Limb (tissue), 2 donors: ENCODE measurements around the gene RPL29.

Experiments used
- DNase-seq, 2 donors: peaks; one replicate each; pipeline ENCODE4 v3.0.0-alpha.2; 2016; ENCODE audit errors: extremely low spot score in 2 of 2

The RPL29 gene

DNA sequence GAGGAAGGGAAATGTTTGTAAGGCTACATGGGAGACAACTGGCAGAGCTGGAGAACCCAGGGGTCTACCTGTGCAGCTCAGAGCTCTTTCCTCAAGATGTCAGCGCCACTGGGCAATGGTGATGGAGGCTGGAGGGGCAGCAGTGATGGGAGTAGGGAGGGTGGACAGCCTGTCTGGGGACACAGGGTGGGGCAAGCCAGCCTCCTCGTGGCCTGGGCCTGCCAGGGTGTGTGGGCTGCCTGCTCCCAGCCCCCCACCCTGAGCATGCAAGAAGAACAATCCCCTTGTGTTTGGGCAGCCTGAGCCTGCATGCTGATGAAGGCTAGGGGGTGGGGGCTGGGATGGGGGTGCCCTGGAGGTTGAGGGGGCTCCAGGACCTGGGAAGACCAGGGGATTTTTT, 29.7 kb downstream of the RPL29 start:
- DNase-seq = no peak

DNA sequence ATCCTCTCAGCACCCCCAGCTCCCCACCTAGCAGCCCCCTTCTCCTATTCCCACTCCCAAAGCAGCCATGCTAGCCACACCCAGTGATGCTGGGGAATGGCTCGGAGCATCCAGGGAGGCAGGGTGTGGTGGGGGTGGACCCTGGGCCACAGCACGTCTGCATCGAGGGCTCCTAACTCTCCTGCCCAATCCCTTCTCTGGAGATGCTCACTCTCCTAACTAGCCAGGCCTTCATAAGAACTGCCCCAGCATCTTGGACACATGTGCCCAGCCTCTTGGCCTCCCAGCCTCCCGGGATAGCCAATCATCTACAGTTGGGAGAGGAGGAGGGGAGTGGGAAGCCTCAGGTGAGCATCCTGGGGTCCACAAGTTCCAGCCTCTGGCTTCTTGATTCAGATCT, 31.2 kb downstream of the RPL29 start:
- no peak for DNase-seq

DNA sequence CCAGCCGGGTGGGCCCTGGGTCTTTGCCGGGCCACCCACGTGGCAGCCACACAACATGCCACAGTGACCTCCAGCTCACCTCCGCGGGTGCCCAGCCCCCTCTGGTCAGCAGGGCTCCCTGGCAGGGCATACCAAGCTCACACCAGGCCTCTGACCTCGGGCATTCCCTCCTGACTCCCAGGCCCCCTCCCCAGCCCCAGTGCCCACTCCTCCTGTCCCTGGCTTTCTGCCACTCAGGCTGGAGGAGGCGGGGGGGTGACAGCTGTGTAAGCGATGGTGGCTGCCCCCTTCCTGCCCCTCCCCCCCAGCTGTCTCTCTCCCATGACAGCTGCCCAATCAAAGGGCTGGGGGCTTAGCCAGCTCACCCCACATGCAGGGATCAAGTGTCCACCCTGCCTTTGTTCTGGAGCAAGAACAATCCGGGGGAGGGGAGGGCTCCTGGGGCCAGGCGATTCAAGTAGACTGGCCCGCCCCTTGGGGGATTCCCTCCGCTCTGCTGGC, 31.7 kb downstream of the RPL29 start:
- DNase-seq = peak; percentile 27 to 78

DNA sequence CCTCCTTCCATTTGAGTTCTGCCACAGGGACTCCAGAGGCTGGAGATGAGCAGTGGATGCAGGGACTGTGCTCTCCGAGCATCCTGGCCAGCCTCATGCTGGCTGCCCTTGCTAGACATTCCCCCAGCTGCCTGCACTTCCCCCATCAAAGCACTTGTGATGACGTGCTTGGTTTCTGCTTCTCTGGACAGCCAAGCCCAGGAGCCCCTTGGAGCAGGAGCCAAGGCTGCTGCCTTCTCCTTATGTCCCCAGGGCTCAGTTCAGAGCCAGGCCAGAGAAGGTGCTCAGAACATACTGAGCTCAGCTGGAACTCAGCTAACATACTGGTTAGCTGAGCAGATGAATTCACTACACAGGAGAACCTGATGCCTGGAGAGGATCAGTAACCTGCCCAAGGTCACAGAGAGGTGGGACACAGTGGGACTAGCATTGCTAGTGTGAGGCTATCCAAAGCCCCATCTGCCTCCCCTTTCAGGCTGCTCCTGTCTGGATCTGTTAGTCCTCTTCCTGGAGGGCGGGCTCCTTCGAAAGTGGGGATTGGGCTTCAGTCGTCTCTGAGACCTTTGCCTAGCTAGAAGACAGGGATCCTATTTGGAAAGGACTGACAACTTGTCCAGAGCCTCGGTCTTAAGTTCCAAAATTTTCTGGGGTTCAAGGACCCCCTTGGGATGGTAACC, 32.7 kb downstream of the RPL29 start:
- DNase-seq = peak in 1 of 2 donors; percentile 12

DNA sequence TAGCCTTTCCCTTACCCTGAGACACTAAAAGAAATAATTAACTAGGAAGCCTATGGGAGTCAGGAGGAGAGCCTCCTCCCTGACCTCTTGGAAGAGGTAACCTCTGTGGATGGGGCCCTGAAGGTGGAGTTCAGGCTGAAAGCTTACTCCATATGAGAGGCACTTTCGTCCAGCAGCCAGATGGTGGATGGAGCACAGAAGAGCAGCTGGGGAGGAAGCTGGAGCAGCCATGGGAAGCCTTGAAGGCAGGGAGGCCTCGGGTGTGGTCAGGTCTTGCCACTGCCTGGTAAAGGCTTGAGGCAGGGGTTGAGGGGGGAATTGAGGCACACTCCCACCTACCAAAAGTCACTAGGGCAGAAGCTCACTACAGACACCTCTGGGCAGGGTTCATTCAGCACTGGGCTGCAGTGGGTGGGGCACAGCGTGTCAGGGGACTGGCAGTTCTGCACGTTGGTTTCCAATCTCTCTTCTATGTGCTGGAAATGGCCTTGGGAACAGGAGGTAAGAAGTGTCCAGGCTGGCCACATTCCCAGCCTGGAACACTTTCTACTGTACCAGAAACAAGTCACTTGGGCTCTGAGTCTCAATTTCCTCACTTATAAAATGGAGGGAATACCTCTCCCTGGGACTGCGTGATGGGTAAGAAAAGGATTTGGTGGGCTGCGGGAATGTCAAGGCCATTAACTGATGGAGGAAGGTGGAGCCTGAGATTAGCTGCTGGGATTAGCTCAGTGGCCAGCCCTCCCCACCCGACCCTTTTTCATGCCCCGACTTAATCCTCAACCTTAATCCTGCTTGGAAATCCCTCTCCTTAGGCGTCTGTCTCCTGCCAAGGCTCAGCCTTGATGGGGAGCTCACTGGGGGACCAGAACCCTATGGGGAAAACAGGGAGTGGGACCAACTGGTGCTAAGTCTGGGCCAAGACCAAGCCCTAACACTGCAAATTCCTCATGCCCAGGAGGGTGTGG, 33.8 kb downstream of the RPL29 start:
- DNase-seq = no peak

DNA sequence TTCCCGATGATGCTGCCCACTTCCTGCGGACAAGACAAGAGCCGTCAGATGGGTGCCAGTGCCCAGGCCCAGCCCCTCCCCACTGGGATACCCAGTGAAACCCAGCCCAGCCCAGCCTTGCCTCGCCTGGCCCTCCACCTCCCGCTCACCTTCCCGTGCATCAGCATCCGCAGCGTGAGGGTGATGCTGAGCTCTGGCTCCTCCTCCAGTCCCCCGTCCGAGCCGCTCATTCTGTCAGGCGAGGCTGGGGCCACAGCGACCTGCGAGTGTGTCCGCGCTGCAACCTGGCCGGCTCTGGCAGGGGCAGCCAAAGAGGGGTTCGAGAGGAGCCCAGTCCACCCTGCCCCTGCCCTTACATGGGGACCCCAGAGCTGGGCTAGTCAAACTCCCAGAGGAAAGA, 34.7 kb downstream of the RPL29 start:
- no peak for DNase-seq

DNA sequence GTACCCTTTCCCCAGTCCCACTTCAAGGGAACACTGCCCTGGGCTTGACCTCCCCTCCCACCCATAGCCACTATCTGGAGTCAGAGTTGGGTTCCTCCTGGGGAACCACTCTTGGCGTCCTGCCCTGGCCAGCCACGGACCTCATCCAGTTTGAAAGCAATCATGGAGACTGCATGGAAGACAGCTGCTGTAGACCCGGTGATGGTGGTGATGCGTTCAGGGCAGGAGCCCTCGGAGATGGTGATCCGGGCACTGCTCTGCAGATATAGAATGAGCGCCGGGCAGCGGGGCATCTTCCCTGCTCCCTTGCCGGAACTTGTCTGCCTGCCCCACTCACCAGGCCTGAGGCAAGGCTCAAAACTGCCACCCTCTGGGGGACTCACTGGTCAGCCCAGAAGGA, 35.3 kb downstream of the RPL29 start:
- DNase-seq = no peak

DNA sequence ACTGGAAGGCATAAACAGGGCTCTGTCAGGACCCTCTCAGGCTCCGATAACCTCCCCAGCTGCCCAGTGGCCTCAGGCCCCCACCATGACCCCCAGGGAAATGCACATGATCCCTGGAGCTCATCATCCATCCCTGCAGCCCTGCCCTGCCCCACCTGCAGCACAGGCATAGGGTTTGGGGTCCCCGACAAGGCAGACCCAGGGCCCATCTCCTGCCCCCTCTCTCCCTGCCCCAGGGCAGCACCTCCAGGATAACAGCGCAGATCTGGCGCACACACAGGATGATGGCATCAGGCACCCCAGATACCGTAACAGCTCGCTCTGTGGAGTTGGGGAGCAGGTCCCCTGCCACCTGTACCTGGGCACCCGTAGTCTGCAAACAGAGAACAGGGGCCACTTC, 36.0 kb downstream of the RPL29 start:
- DNase-seq = no peak

DNA sequence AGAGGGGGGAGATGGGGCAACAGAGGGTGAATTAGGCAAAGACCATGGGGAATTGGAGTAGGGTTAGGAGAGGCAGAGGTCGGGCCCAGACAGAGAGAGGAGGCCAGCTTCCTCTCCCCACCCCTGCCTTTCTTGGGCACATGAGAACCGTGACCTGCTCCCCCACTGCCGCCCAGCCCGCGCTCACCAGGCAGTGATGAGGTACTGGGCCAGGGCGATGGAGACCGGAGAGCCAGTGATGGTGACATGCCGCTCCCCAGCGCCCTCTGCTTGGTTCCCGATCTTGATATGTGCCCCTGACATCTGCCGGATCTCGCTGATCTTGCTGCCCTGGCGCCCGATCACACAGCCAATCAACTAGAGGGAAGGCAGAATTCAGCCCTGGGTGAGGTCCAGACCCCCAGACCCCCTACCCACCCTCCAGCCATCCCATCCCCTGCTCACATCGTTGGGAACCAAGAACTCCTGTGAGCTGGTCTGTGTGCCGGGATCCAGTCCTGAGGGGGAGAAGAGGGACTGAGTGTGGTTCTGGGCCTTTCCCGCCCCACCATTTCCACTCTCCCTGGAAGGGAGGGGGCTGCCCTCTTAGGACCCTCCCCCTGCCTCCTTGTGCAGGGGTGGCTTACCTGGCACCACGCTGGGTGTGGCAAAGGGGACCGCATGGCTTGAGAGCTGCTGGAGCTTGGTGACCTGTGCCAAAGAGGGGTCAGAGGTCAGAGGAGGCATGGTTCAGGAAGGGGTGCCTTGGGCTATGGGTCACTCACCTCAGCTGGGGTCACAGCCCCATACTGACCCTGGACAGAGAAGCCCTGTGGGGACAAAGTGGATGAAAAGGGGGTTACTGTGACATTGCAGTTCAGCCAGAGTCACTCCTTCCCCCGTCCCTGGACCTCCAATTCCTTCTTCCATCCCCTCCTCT, 36.8 kb downstream of the RPL29 start:
- DNase-seq = no peak

DNA sequence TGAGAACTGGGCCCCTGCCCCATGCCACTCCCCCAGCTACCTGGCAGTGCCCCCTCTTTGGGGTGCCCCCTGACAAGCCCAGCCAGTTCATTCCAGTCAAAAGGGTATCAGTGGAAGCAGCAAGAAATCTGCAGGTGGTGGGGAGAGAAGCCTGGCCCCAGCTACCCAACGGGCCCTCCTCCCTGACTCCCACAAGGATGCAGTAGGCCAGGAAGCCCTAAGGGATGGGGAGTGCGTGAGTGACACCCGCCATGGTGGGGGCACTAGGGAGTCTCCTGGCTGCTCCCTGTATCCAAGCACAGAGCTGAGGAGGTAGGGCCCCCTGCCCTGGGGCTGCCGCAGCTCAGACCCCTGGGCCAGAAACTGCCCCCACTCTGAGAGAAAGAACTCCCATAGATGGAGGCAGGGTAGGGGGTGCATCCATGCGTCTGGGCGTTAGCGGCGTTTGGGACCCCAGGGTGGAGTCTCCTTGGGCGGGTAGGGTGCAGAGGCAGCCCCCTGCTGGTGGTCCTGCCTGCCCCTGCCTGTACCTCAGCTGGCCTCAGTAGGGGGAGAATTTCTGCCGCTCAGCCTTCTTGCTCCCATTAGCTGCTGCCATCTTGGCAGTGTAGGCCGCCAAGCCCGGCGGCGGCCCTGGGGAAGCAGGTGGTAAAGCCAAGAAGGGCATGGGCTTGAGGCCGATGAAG, 38.0 kb downstream of the RPL29 start:
- no peak for DNase-seq

DNA sequence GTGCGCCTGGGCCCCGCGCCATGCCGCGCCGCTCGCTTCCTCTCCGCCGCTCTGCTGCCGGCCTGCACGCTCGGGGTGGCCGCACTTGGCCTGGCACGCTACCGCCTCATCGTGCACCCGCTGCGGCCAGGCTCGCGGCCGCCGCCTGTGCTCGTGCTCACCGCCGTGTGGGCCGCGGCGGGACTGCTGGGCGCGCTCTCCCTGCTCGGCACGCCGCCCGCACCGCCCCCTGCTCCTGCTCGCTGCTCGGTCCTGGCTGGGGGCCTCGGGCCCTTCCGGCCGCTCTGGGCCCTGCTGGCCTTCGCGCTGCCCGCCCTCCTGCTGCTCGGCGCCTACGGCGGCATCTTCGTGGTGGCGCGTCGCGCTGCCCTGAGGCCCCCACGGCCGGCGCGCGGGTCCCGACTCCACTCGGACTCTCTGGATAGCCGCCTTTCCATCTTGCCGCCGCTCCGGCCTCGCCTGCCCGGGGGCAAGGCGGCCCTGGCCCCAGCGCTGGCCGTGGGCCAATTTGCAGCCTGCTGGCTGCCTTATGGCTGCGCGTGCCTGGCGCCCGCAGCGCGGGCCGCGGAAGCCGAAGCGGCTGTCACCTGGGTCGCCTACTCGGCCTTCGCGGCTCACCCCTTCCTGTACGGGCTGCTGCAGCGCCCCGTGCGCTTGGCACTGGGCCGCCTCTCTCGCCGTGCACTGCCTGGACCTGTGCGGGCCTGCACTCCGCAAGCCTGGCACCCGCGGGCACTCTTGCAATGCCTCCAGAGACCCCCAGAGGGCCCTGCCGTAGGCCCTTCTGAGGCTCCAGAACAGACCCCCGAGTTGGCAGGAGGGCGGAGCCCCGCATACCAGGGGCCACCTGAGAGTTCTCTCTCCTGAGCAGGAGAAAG, 39.6 kb downstream of the RPL29 start:
- DNase-seq = peak; percentile 21 to 68

DNA sequence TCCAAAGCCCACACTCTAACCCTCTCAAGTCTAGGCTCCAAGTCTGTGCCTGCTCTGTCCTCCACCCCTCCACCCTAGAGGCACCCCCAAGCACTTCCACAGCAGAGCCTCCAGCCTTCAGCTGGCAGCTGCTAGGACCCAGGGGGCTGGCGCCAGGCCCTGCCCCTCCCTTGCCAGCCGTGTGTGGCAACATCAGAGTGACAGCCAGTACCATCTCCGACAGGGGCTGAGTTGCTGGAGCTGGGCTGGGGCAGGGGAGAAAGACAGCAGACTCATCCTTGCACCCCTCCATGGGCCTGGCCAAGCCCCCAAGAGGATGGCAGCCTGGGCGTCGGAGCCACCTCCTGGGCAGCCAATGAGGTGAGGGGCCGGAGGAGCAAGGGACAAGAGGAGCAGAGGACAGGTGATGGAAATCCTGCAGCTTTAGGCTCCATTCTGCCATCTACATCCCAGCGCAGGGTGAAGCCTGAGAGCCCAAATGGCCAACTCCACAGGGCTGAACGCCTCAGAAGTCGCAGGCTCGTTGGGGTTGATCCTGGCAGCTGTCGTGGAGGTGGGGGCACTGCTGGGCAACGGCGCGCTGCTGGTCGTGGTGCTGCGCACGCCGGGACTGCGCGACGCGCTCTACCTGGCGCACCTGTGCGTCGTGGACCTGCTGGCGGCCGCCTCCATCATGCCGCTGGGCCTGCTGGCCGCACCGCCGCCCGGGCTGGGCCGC, 40.4 kb downstream of the RPL29 start, which contains the start of gene GPR62:
GPR62 (plus strand) TSS at position 207 of the 718 bp plus-strand sequence; CDS start at position 479, 272 bp downstream.
- no peak for DNase-seq

DNA sequence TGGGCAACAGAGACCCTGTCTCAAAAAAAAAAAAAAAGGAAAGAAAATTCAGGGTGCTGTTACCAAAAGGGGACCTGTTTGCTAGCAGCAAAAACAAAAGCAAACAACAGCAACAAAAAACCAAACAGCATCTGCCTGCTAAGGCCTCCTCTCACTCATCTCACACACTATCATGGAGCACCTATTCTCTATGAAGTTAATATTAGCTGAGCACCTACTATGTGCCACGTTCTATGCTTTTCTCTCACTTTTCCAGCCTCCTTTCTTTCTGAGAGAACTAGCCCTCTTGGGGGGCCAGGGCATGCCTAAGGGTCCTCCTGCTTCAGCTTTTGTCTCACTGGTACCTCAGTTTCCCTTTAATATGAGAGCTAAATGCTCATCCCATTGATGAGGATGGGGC, 41.0 kb downstream of the RPL29 start:
- DNase-seq = no peak

DNA sequence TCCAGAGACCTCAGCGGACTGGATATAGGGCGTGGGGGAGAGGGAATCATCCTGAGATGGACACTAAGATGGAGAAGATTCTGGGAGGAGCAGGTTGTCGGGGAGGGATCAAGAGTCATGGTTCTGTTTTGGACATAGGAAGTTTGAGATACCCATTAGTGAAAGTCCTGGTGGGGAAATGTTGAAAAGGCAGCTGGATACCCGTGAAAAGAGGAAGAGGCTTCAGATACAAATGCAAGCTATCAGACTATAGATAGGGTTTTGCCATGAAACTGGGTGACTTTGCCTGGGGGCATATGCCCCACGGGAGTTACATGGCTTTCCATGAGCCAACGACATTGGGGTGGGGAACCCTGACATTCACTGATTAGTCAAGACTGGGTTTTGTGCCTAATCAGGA, 41.6 kb downstream of the RPL29 start:
- no peak for DNase-seq

DNA sequence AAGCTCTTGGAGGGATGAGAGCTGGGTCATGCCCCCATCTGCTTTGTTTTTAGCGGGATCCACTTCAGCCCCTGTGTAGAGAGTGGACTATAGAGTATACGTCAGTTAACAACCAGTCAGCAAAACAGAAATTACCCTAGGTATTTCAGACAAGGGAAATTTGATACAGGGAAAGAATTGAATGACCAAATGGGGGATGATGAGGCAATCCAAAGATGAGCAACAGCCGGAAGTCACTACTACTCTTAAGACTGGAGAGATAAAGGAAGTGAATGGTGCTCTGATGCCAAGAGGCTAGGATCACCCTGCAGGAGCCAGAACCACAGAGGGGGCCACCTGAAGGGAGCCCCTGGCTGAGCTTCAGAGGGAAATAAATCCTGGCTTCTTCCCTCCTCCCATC, 42.2 kb downstream of the RPL29 start:
- DNase-seq = no peak

DNA sequence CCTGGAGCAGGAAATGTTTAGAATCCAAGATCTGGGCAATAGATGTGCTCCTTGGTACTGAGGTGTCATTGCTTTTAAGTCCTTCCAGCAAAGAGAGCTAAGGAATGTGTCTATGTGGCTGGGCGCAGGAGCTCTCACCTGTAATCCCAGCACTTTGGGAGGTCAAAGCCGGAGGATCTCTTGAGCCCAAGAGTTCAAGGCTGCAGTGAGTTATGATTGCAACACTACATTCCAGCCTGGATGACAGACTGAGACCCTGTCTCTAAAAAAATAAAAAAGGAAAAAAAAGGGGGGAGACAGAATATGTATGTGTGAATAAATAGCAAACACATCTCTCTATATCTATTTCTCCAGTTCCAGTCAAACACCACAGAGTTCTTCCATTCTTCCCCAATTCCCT, 44.8 kb downstream of the RPL29 start:
- no peak for DNase-seq

DNA sequence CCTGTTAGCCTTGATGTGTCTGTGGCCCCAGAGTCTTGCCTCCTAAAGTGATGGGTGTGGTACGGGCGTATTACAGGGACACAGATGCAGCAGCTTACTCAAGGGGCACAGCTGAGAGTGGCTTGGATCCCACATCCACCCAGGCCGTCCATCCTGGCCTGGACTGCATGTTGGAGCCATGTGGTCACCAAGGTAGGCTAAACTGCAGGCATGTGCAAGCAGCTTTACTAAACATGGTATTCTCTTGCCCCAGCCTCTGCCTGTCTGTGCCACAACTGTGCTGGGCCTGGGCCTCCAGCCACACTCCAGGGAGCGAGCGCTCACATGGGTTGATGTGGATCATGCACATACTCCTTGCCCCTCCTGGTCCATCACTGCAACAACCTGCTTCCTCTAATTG, 46.6 kb downstream of the RPL29 start:
- no peak for DNase-seq

DNA sequence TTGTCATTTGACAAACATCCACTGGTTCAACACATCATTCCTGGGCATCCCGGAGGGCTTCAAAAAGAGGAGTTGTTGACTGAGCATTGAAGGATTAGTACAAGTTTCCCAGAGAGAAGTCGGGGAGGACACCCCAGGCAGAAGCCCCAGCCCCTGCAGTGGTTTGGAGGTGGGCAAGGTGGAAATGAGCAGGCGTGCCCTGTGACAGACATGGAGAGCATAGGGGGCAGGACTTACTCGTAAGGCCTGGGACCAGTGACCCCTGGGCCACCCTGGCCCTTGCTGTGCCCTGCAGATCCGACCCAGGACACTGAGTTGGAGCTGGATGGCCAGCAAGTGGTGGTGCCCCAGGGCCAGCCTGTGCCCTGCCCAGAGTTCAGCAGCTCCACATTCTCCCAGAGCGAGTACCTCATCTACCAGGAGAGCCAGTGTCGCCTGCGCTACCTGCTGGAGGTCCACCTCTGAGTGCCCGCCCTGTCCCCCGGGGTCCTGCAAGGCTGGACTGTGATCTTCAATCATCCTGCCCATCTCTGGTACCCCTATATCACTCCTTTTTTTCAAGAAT, 47.6 kb downstream of the RPL29 start:
- DNase-seq = peak in 1 of 2 donors; percentile 13
